Medulla oblongata (tissue), 1 donor: ENCODE results near the gene ANK3.

Source experiments
- DNase-seq: peaks from one replicate; pipeline ENCODE4 v3.0.0-alpha.2; 2015; ENCODE audit errors: extremely low spot score

ANK3 gene

DNA sequence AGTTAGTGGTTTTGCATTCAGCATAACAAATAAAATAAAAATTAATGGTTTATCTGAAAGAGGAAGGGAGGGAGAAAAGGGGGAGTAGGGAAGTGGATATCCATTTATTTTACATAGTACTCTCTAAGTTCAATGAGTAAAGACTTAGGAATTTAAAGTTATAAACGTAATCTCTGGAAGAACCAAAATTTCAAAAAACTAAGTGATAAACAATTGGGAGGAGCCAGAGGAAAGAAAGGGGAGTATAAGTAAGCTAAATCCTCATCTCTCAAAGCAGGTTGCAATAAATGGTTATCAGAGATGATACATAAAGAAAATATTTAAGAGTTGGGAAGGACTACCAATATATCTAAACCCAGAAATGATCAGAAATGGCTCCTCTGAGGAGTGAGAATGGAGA lies 46.4 kb downstream of the ANK3 start:
- DNase-seq, result no peak

GRCh38 chr10:60341969-60342368 lies 47.7 kb downstream of the ANK3 start:
- DNase-seq, result no peak

DNA sequence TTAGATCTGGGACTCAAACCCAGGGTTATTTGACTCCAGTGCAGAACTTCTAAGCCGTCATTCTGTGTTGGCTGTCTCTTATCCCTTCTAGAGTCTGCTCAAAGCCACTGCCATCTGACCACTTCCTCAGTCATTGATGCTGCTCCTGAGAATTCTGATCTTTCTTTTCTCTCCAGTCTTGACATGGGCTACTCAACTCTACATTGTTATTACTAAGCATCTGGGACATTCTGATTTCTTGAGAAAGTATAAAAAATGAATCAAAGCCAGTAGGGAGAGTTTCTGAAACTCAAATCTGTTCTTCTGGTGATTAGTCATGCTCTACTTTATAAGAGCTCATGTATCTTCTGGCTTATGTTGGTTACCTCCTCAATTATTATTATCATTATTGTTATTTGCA lies 48.7 kb downstream of the ANK3 start:
- DNase-seq, result no peak

DNA sequence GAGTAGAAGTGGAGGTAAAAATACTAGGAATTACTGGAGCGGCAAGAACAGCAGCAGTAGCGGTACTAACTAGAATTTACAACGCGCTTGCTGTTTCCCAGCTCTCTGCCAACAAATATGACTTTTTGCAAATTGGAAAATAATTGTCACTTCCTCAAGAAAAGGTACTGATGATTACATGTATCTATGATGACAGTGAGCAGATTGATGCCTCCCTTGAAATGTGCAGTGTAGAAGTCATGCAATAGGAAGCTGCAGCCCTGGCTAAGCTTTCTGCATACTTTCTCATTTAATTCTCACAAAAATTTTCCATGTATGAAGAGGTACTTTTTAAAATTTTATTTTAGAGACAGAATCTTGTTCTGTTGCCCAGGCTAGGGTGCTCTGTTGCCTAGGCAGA lies 49.9 kb downstream of the ANK3 start:
- no peak for DNase-seq

DNA sequence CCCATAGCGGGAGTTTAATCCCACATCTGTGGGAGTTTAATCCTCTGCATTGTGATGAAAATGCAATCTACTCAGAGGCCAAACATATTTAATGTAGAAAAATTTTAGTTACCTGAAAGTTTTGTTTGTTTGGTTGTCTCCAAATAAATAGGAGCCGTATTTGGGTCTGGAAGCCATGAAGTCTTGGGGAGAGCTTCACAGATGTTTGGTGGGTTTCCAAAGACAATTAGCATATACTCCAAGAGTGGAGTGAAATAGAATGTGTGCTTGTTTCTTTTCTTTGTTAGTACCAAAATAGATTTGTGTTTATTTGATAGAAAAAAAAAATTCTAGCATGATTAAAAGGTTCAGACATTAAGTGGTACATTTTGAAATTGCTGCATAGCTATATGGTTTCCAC lies 50.9 kb downstream of the ANK3 start:
- no peak for DNase-seq

GRCh38 chr10:60338002-60338564 lies 51.6 kb downstream of the ANK3 start:
- no peak for DNase-seq

DNA sequence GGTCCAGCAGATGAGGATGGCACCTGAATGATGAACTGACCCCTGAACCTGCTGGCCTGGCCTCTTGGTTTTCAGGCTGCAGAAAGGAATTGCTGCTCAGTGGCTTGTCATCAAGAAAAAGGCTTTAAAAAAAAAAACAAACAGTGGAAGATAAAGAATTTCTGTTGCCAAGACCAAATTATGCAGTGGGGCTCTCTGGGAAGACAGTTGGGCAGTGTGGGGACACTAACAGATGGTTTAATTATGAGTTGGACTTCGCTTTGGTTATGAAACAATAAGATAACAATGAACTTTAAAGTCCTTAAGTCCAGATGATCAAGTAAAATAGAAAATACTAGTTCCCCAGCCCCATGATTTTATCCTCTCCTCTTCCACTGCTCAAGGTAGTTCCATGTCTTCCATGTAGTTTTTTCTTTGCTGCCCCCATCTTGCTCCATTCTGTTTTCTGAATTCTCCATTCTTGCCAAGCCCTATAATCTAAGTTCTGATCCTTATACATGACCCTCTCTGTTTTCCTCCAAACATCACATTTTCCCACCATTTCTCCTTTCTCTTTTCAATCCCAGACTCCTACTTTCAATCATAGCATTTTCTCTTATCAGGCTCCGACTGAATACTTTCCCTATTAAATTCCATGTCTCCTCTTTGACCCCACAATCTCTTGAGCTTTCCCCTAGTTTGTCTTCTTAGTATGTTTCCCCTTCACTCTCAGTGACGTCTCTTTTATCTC lies 52.6 kb downstream of the ANK3 start:
- no peak for DNase-seq

- no peak for DNase-seq
Measured at GRCh38 chr10:60335708-60336107, 54.0 kb downstream of the ANK3 start.

DNA sequence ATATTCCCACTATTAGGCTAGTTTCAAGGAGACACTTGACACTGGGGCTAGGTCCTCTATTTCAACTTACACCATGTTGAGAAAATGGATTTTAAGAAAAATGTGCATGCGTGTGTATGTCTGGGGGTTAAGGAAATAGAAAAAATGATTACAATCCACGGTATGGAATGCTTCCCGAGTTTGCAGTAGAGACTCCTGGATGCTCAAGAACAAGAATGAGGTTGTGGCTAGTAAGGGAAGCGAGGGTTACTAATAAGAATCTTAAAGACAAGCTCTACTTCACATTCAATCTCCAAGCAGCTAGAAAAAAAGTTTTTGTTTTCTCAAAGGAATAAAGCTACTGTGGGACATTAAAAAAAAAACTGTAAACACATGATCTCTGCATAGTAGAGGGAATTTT lies 54.7 kb downstream of the ANK3 start:
- no peak for DNase-seq

DNA sequence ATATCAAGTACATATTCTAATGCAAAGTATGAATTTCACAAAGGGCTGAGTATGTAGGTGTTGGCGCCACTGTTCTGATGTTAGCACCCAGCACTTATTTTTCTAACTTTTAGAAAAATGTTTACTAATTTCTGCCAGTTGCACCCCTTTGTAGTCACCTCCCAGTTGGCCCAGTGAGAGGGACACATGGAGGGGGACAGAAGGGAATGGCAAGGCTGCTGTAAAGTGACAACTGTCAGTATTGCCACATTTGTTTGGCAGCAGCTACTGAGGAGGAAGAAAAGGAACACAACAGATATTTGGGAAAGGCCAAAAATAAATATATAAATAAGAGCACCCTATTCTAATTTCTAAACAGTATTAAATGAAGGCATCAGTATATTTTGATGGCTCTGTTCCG lies 57.3 kb downstream of the ANK3 start:
- no peak for DNase-seq

GRCh38 chr10:60331886-60332285 lies 57.8 kb downstream of the ANK3 start:
- no peak for DNase-seq

- no peak for DNase-seq
Measured at GRCh38 chr10:60323162-60323561, 66.5 kb downstream of the ANK3 start.

DNA sequence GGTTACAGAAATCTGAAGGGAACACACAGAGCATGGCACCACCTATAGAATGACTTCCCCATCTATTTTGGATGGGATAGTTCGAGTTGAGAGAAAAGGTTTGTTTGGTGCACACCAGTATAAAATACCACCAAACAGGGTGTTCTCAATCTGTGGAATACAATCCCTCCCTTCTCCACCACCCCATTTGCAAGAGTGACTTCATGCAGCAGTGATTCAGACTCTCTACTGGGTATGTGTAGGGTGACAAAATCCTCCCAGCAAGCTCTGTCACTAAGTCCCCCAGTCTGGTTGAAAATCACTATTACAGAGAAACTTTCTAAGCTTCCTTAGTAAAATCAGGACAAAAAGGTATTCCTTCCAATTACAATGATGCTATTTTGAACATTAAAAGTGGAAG lies 69.0 kb downstream of the ANK3 start:
- no peak for DNase-seq

- no peak for DNase-seq
Measured at GRCh38 chr10:60316029-60316428, 73.6 kb downstream of the ANK3 start.

- no peak for DNase-seq
Measured at GRCh38 chr10:60315311-60315710, 74.4 kb downstream of the ANK3 start.

- no peak for DNase-seq
Measured at GRCh38 chr10:60314069-60314940, 75.4 kb downstream of the ANK3 start.

DNA sequence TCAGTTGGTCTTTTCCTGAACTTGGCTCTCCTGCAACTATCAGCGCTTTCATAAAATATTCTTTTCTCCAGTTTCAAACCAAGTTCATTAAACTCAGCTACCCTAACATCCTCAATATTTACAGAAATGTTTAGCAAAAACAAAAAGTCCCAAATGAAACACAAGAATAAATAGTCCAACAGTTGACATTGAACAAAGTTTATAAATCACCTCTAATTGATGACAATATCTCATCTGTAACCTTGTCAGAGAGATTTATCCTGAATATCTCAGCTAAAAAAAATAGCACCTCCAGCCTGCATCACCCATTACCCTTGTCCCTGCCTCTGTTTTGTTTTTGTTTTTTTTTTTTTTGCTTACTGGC lies 76.1 kb downstream of the ANK3 start:
- DNase-seq, result no peak

GRCh38 chr10:60312818-60313588 lies 76.7 kb downstream of the ANK3 start:
- no peak for DNase-seq

- DNase-seq, result no peak
Measured at GRCh38 chr10:60311821-60312220, 77.9 kb downstream of the ANK3 start.

DNA sequence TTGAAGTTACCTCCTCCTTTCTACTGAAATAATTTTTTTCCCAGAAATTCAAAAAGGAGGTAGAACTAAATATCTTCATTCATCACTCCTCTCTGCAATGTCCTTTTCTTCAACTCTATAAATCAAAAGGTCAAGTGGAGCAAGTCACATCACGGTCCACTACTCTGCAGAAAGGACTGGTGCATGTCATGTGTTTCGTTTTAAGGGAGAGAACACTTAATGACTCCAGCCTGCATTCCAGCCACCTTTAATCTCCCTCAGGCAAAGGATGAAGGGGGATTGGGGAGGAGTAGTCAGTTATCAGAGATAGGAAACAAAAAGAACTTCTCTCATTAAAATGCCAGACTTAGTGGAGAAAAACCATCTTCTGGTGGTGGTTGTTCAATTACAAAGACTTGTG lies 78.9 kb downstream of the ANK3 start:
- no peak for DNase-seq

GRCh38 chr10:60309891-60310290 lies 79.8 kb downstream of the ANK3 start:
- no peak for DNase-seq

DNA sequence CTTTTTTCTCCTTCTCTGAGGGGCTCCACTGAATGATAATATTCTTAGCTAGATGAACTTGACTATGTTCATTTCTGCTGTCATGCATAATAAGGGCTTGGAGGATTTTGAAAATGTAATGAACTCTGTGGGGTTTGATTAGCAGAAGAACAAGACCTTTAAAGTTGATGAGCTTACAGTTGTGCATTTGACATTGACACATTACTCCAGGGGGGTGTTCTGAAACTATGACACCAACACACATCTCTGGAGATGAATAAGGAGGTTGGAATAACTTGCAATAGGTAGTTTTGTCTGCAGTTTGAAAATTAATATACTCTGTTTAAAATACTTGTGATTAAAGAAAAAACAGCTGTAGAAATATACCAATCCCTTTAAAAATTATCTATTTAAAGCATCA lies 80.3 kb downstream of the ANK3 start:
- no peak for DNase-seq
